Left ventricle myocardium inferior (tissue), 1 donor: ENCODE data around the gene PLCG1. TPM values are rescaled to one million over a fixed set of nuclear protein-coding genes. Genes with fewer than 3 reads are reported as not detected.
A peak's percentile ranks its signal among the peaks of the same experiment; 100 is the strongest.

Experiments
- DNase-seq: peaks from one replicate; pipeline ENCODE4 v3.0.0-alpha.2; 2020
- H3K27ac ChIP-seq: fragments of 200-600 bp; replicated peaks from 2 replicates; pipeline ENCODE4 v1.8.0; 2021
- H3K27me3 ChIP-seq: fragments of 200-600 bp; 2 replicates; pipeline ENCODE4 v1.8.0; 2021; ENCODE audit warnings: low read depth
- H3K36me3 ChIP-seq: fragments of 200-600 bp; 2 replicates; pipeline ENCODE4 v1.8.0; 2021
- H3K4me1 ChIP-seq: fragments of 200-600 bp; 2 replicates; pipeline ENCODE4 v1.8.0; 2021
- H3K4me3 ChIP-seq: fragments of 200-600 bp; 2 replicates; pipeline ENCODE4 v1.8.0; 2021; ENCODE audit warnings: mild to moderate bottlenecking, moderate library complexity
- H3K9me3 ChIP-seq: fragments of 200-600 bp; replicated peaks from 2 replicates; pipeline ENCODE4 v1.8.0; 2021
- CTCF ChIP-seq: fragments of 200-600 bp; IDR thresholded peaks from 2 replicates; pipeline ENCODE4 v1.8.0; 2021; ENCODE audit warnings: antibody characterized with exemption, mild to moderate bottlenecking, borderline replicate concordance
- intact Hi-C: fragments of 100-400 bp; cut with micrococcal nuclease; formaldehyde crosslinking; loops from one replicate; pipeline ENCODE4 v1.11.0; 2022
- total RNA-seq: library from RNA; stranded (reverse); fragmentation: NEBNext Ultra II Directional; extraction: Animal tissue kit (Norgen Biotek cat#: 25700); gene quantifications from one replicate; pipeline ENCODE4 v1.2.1, GENCODE V29; 2021
- donor health status: DM: no; HTN: yes; CAD: no; lungs with severe emphysema.

PLCG1 gene
- total RNA-seq, 1 donor from 2014 or later, result 46.1 TPM

DNA sequence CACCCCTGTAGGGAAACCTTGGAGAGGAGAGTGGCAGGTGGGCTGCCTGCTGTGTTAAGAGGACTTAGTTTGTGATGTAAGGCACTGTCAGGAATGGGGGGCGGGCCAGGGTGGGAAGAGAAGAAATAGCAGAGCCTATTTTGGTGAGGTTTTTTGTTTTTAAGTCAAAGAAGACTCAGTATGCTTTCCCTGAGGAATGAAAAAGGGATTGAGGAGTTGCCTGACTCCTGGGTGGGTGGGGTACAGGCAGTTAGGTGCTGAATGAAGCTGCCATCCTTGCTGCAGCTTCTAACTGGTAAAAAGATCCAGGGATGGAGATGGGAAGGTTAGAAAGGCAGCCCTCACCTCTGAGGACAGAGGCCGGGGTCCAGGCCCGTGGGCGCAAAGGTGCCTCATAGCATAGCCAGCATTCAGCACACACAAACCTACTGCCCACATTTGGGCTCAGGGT is 37.9 kb downstream of the PLCG1 start:
- no peak for DNase-seq
- Histone ChIP-seq H3K4me3 (no peak overlapping the region), H3K27me3 (no peaks in the 10 kb centered on the region), H3K36me3 (peaks cover 35% of the 10 kb centered on the region), H3K27ac (peak overlapping the region; percentile 89), H3K4me1 (peaks cover 90% of the 10 kb centered on the region), H3K9me3 (no peaks in the 10 kb centered on the region)
- intact Hi-C loops, result loop anchor here (5.0 kb wide), 1 partner anchor 57 kb away; no protein-coding TSS in a partner anchor
- TF ChIP-seq CTCF, result no peak

- DNase-seq, result no peak
- Histone ChIP-seq H3K9me3 (no peaks in the 10 kb centered on the region), H3K4me1 (peaks cover 96% of the 10 kb centered on the region), H3K36me3 (peaks cover 29% of the 10 kb centered on the region), H3K27ac (peak overlapping the region; percentile 89), H3K27me3 (no peaks in the 10 kb centered on the region), H3K4me3 (no peak overlapping the region)
- TF ChIP-seq CTCF, result no peak
- intact Hi-C loops, result loop anchor here (5.0 kb wide), 1 partner anchor 56 kb away; no protein-coding TSS in a partner anchor
Observed at GRCh38 chr20:41175727-41176330, 38.5 kb downstream of the PLCG1 start.

DNA sequence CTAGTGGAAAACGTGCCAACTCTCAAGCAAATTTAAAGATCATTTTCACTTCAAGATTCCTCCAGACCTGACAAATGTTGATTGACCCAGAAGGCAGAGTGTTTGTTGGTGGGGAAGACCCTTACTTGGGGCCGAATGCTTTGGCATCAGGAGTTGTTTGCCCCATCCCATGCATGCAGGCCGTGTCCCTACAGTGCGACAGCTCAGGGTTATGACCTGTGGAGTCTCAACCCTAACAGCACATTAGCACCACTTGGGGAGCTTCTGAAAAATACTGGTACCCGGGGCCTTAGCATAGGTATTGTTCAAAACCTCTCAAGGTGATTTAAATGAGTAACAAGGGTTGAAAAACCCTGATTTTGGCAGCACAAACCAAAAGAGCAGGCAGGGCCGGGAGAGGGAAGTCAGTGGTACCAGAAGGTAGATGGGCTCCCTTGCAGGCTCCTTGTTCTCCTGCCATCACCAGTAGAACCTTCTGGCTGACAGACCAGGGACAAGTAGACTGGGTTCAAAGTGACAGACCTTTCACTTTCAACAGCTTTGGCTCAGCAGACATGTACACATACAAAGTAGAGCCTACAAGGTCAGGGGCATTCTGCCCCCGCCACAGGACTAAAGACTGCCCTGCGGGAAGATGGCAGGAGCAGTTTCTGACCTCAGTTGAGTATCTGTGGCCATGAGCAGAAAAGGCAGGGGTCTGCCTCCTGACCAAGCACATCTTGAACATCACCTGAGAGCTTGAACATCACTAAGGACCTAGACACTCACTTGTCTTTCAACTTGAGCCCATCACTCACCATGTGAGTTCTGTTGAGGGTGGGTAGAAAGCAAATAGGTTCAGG is 39.6 kb downstream of the PLCG1 start:
- no peak for DNase-seq
- peaks cover 91% of the 10 kb centered on the region for H3K4me1 ChIP-seq
- peak overlapping the region; percentile 89 for H3K27ac ChIP-seq

GRCh38 chr20:41177636-41178035 is 40.3 kb downstream of the PLCG1 start:
- intact Hi-C loops, result loop anchor here (5.0 kb wide), 1 partner anchor 55 kb away; no protein-coding TSS in a partner anchor
- peaks cover 23% of the 10 kb centered on the region for H3K36me3 ChIP-seq

More for the DNA sequence above, 39.6 kb downstream of the PLCG1 start:
- no peaks in the 10 kb centered on the region for H3K27me3 ChIP-seq
- intact Hi-C loops, result loop anchor here (5.0 kb wide), 1 partner anchor 55 kb away; no protein-coding TSS in a partner anchor
- peaks cover 24% of the 10 kb centered on the region for H3K36me3 ChIP-seq
- no peak overlapping the region for H3K4me3 ChIP-seq
- no peaks in the 10 kb centered on the region for H3K9me3 ChIP-seq
- no peak for TF ChIP-seq CTCF

More at GRCh38 chr20:41177636-41178035, 40.3 kb downstream of the PLCG1 start:
- Histone ChIP-seq H3K27ac (peak overlapping the region; percentile 89), H3K4me3 (no peak overlapping the region), H3K27me3 (no peaks in the 10 kb centered on the region), H3K4me1 (peaks cover 84% of the 10 kb centered on the region), H3K9me3 (no peaks in the 10 kb centered on the region)
- TF ChIP-seq CTCF, result no peak
- no peak for DNase-seq
